GM19025 (cell line): ENCODE measurements around the gene ZNF586.
"Not testable (repeated sequence)": the region's sequence is repeated elsewhere in the genome, so short reads cannot be mapped to it uniquely, and the experiment has no call there.

Experiments used
- ATAC-seq: cut with Tn5 transposase; IDR thresholded peaks from one replicate; pipeline ENCODE4 v1.9.1; 2021; ENCODE audit warnings: mild to moderate bottlenecking, low read depth, moderate library complexity; ENCODE audit not compliant: unreplicated experiment

Gene ZNF586

DNA sequence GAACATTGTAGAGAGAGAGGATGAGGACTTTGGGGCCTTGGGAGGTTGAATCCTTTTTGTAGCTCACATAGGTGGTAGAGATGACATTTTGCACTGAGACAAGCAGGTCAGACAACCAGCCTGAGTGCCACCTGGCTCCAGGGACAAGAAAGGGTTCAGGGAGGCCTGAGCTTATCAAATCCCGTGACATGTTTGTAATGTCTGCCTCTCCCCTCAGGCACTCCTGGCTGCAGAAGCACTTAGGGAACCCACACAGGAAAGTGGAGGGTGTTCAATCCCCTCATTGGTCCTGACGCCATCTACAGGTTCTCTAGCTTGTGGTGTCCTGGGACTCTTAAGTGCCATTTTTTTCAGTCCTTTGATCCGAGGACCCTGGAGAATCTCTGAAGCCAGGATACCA, 51.6 kb downstream of the ZNF586 start:
- ATAC-seq, result not testable (repeated sequence)

DNA sequence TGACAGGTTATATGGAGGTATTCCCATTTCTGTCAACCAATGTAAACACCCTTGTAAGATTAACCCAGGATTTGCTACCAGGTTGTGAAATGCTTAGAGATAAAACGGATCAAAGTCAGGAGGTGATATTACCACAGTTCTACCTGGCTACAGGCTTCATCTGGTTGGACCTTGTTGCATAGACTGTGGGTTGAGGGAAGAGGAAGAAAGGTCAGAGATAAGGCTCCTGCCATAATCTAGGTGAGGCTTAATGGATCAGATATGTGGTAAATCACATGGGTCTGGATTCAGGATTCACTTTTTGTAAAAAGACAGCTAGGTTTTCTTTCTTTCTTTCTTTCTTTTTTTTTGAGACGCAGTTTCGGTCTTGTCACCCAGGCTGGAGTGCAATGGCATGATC, 52.0 kb downstream of the ZNF586 start:
- ATAC-seq, result not testable (repeated sequence)

DNA sequence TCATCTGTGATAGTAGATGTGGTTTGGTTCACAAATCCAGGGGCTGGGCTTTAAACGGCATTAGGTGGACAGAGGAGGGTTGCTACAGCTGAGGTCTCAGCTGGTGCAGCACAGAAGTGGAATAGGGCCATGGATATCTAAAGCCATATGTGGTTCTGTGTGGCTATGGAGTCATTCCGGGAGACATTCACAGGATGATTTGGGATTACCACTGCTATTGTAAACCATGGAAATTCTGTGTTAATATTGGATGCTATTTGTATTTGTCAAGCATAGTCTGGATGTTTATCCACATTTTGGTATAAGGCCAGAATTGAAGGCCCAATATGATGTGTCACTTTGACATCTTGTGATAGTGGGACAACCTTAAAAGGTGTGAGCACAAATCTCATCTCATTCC, 53.7 kb downstream of the ZNF586 start:
- ATAC-seq, result not testable (repeated sequence)

DNA sequence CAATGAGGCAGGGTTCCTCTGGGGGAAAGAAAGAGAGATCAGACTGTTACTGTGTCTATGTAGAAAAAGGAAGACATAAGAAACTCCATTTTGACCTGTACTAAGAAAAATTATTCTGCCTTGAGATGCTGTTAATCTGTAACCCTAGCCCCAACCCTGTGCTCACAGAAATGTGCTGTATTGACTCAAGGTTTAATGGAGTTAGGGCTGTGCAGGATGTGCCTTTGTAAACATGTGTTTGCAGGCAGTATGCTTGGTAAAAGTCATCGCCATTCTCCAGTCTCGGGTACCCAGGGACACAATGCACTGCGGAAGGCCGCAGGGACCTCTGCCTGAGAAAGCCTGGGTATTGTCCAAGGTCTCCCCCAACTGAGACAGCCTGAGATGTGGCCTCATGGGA, 54.1 kb downstream of the ZNF586 start:
- not testable (repeated sequence) for ATAC-seq

DNA sequence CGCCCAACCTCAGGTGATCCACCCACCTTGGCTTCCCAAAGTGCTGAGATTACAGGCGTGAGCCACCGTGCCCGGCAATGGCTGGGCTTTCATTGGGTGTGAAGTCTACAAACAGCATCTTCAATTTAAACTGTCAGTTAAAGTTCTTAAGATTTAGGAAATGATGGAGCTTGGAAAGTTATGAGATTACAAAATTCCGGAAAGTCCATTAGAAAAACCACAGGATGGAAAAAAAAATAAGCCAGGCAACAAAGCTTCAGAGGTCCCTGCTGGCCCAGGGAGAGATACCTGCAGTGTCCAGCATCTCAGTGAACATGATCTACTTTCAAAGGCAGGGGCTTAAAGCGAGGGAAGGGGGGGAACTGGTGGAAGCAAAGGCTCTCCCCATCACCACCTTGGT, 56.0 kb downstream of the ZNF586 start:
- ATAC-seq, result no peak

DNA sequence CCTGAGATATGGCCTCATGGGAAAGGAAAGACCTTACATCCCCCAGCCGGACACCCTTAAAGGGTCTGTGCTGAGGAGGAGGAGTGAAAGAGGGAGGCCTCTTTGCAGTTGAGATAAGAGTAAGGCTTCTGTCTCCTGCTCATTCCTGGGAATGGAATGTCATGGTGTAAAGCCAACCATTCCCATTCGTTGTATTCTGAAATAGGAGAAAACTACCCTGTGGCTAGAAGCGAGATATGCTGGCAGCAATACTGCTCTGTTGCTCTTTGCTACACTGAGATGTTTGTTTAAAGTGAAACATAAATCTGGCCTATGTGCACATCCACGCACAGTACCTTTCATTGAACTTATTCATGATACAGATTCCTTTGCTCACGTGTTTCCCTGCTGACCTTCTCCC, 59.8 kb downstream of the ZNF586 start:
- no peak for ATAC-seq

DNA sequence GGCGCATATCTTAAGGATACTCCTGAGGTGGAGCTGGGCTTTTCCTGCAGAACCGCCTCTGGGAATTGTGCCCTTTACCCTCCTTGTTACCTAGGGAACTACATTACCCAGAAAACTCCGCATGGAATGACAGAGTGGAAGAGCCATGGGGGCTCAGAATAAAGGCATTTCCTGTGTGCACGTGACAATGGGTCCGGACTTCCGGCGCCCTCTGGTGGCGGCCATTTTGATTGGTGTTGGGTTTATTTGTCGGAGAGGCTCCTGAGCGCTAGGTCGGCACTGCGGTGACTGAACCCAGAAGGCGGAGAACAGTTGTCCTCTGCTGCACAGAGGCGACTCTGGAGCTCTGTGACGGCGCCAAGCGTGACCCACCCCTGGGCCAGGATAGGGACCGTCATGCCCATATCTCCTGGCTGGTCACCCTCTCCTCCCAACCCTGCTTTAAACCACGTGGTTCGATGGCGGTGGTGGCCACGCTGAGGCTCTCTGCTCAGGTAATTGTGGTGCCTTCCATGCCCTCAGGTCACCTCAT, 60.7 kb downstream of the ZNF586 start, which contains the start of gene ZNF587B:
Gene ZNF587B, plus strand, starts transcription at position 229 of the 532 bp plus-strand sequence. Its CDS starts 230 bp downstream, at position 459.
- ATAC-seq, result no peak
